Kidney (tissue), 14 donors: ENCODE data around the gene ANKDD1A. TPM values are rescaled to one million over a fixed set of nuclear protein-coding genes. Genes with fewer than 3 reads are reported as not detected.

Experiments
- DNase-seq, 5 donors: peaks; one replicate each; pipeline ENCODE4 v3.0.0-alpha.2; 2013 to 2020
- FAIRE-seq: peaks from 2 replicates; lab custom pipeline; 2012; peaks lifted over from hg19 to GRCh38; lab: Jason Lieb, UNC
- H3K27ac ChIP-seq, 2 donors: one replicate each; pipeline ENCODE4 v1.7.0; 2013; ENCODE audit warnings: low read depth in 2 of 2, low read length in 2 of 2, inconsistent platforms in 1 of 2
- H3K27me3 ChIP-seq: one replicate; pipeline ENCODE4 v1.7.1; 2013; ENCODE audit warnings: low read length, inconsistent platforms; ENCODE audit not compliant: control insufficient read depth, insufficient read depth
- H3K36me3 ChIP-seq, 3 donors: one replicate each; pipeline versions ENCODE4 v1.7.0 to v1.7.1; 2013; ENCODE audit warnings: low read length in 3 of 3, control low read depth in 1 of 3, inconsistent platforms in 1 of 3; ENCODE audit not compliant: insufficient read depth in 3 of 3, control insufficient read depth in 2 of 3
- H3K4me1 ChIP-seq, 3 donors: one replicate each; pipeline versions ENCODE4 v1.7.0 to v1.7.1; 2013; ENCODE audit warnings: low read length in 3 of 3, inconsistent platforms in 1 of 3, low read depth in 1 of 3; ENCODE audit not compliant: control insufficient read depth in 2 of 3, insufficient read depth in 2 of 3
- H3K4me3 ChIP-seq, 3 donors: one replicate each; pipeline versions ENCODE4 v1.7.0 to v1.8.1; 2013; ENCODE audit warnings: low read length in 3 of 3, control low read depth in 1 of 3, inconsistent platforms in 1 of 3
- H3K9ac ChIP-seq, 3 donors: one replicate each; pipeline versions ENCODE4 v1.7.0 to v1.7.1; 2013; ENCODE audit warnings: low read length in 3 of 3, control low read depth in 1 of 3, inconsistent platforms in 1 of 3
- H3K9me3 ChIP-seq, 3 donors: one replicate each; pipeline versions ENCODE4 v1.7.0 to v1.7.1; 2013; ENCODE audit warnings: low read length in 3 of 3, control low read depth in 1 of 3, inconsistent platforms in 1 of 3; ENCODE audit not compliant: control insufficient read depth in 2 of 3, insufficient read depth in 1 of 3
- CTCF ChIP-seq: IDR thresholded peaks from 3 replicates; pipeline ENCODE4 v1.5.1; 2012; ENCODE audit warnings: mild to moderate bottlenecking, moderate library complexity, borderline replicate concordance; ENCODE audit not compliant: insufficient read depth; ENCODE audit errors: extremely low read depth
- intact Hi-C: fragments of 100-400 bp; cut with DNase I; formaldehyde crosslinking; loops from one replicate; pipeline ENCODE4 v1.11.1; 2022
- polyA plus RNA-seq: library from polyadenylated mRNA; stranded (reverse); fragments of 350-450 nt; fragmentation: Illumina TruSeq; extraction: RNeasy Lipid Tissue Mini Kit (QIAGEN cat#74804); gene quantifications from one replicate; pipeline ENCODE4 v1.2.3, GENCODE V29; 2014; ENCODE audit warnings: low read depth, low replicate concordance; ENCODE audit not compliant: insufficient read depth
- total RNA-seq: library from RNA; stranded (reverse); fragmentation: NEBNext Ultra II Directional; extraction: Animal tissue kit (Norgen Biotek cat#: 25700); gene quantifications from one replicate; pipeline ENCODE4 v1.2.1, GENCODE V29; 2021
- donor health status: control.
- donor health status: control.
- donor health status: control.
- donor health status: control.
- donor health status: control.
- donor health status: DM: yes; HTN: yes; CAD: no.
- donor health status: Normal renal cell carcinoma (clear cell type).

Gene ANKDD1A
- total and polyA plus RNA-seq, 2 donors from 2014 or later: 1.9 to 8.0 TPM

- DNase-seq (peak in 2 of 5 donors; percentile 20 to 33), FAIRE-seq (no peak)
- intact Hi-C loops: no loop called here
- Histone ChIP-seq H3K9ac (no peak overlapping the region), H3K36me3 (no peaks in the 10 kb centered on the region), H3K4me3 (no peak overlapping the region), H3K27me3 (no peaks in the 10 kb centered on the region), H3K4me1 (no peaks in the 10 kb centered on the region), H3K27ac (no peak overlapping the region), H3K9me3 (no peaks in the 10 kb centered on the region)
- TF ChIP-seq CTCF: no peak
Measured at GRCh38 chr15:64928626-64929220, 17.0 kb downstream of the ANKDD1A start.

- no peak overlapping the region for H3K27ac ChIP-seq
- TF ChIP-seq CTCF: no peak
- intact Hi-C loops: no loop called here
- H3K4me1 ChIP-seq: no peaks in the 10 kb centered on the region
- DNase-seq (no peak), FAIRE-seq (no peak)
- no peak overlapping the region for H3K9ac ChIP-seq
- H3K27me3 ChIP-seq: no peaks in the 10 kb centered on the region
- no peak overlapping the region for H3K4me3 ChIP-seq
- no peaks in the 10 kb centered on the region for H3K9me3 ChIP-seq
- no peaks in the 10 kb centered on the region for H3K36me3 ChIP-seq
Measured at GRCh38 chr15:64930019-64930652, 18.4 kb downstream of the ANKDD1A start.

GRCh38 chr15:64930778-64931371, 19.2 kb downstream of the ANKDD1A start:
- Histone ChIP-seq H3K4me3 (no peak overlapping the region), H3K27ac (no peak overlapping the region), H3K36me3 (no peaks in the 10 kb centered on the region), H3K27me3 (no peaks in the 10 kb centered on the region), H3K4me1 (no peaks in the 10 kb centered on the region), H3K9me3 (no peaks in the 10 kb centered on the region), H3K9ac (no peak overlapping the region)
- intact Hi-C loops: no loop called here
- DNase-seq (no peak), FAIRE-seq (no peak)
- TF ChIP-seq CTCF: no peak
